NB4 (cell line): ENCODE data around the gene SNRNP70.

Source experiments
- DNase-seq: peaks from one replicate; pipeline ENCODE4 v3.0.0; 2010; ENCODE audit warnings: low read depth
- H3K4me3 ChIP-seq: one replicate; pipeline ENCODE4 v1.5.1; 2011; ENCODE audit warnings: mild to moderate bottlenecking, low read depth, low read length, moderate library complexity
- MYC ChIP-seq: IDR thresholded peaks from 2 replicates; pipeline ENCODE4 v1.6.1; 2011; ENCODE audit warnings: low read depth, low read length
- POLR2A ChIP-seq: IDR thresholded peaks from 2 replicates; pipeline ENCODE4 v1.6.1; 2011; ENCODE audit warnings: mild to moderate bottlenecking; ENCODE audit not compliant: insufficient read length; ENCODE audit errors: extremely low read depth
- TF ChIP-seq, protein P1 (sequence below): IDR thresholded peaks from 2 replicates; pipeline ENCODE4 v1.6.1; 2011; ENCODE audit warnings: low read depth, low read length
- TF ChIP-seq, protein P2 (sequence below): IDR thresholded peaks from one replicate; pipeline ENCODE4 v1.5.1; 2012; ENCODE audit warnings: low read depth, low read length

The SNRNP70 gene

DNA sequence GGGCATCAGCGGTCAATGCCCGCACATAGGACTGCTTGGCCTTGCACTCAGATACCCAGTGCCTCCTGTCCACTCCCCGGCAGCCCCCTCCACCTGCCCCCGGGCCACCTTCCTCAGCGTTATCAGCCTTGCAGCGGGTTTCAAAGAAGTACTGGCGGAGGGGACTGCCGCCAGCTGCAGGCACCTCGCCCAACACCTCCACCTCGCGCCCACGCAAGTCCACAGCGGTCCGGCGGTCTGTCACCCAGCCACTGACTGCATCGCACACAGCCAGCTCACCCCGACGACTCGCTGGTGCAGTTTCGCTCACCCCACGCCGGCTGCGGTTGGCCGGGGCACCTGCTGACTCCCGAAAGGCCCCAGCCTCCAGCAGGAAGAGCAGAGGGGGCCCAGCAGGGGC is 23.8 kb upstream of the SNRNP70 start:
- TF ChIP-seq MYC, result no peak
- TF ChIP-seq, protein P1, sequence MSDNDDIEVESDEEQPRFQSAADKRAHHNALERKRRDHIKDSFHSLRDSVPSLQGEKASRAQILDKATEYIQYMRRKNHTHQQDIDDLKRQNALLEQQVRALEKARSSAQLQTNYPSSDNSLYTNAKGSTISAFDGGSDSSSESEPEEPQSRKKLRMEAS, result no peak
- TF ChIP-seq, protein P2, sequence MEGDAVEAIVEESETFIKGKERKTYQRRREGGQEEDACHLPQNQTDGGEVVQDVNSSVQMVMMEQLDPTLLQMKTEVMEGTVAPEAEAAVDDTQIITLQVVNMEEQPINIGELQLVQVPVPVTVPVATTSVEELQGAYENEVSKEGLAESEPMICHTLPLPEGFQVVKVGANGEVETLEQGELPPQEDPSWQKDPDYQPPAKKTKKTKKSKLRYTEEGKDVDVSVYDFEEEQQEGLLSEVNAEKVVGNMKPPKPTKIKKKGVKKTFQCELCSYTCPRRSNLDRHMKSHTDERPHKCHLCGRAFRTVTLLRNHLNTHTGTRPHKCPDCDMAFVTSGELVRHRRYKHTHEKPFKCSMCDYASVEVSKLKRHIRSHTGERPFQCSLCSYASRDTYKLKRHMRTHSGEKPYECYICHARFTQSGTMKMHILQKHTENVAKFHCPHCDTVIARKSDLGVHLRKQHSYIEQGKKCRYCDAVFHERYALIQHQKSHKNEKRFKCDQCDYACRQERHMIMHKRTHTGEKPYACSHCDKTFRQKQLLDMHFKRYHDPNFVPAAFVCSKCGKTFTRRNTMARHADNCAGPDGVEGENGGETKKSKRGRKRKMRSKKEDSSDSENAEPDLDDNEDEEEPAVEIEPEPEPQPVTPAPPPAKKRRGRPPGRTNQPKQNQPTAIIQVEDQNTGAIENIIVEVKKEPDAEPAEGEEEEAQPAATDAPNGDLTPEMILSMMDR, result no peak
- no peak for TF ChIP-seq POLR2A
- DNase-seq, result no peak
- no peak overlapping the region for H3K4me3 ChIP-seq

DNA sequence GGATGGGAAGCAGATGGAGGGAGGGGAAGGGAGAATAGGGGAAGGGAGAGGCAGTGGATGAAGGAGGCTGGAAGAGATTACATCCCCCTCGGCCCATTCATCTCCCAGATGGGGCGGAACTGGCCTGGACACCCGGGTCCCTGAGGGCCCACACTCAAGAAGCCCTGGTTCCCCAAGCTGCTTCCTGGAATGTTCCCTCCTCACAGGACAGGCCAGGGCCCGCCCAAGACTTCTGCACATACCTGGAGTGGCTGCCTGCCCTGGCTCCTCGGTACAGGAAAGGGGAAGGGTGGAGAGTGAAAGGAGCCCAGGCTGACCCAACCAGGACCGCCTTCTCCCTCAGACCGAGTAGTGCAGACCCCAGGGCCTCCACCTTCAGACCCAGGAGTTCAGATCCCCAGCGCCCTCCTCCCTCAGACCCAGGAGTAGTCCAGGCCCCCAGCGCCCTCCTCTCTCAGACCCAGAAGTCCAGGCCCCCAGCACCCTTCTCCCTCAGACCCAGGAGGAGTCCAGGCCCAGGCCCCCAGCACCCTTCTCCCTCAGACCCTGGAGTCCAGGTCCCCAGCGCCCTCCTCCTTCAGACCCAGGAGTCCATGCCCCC is 21.1 kb upstream of the SNRNP70 start:
- no peak for DNase-seq
- H3K4me3 ChIP-seq, result no peak overlapping the region
- no peak for TF ChIP-seq MYC
- no peak for TF ChIP-seq POLR2A
- TF ChIP-seq, protein P1, result no peak
- TF ChIP-seq, protein P2, result no peak

DNA sequence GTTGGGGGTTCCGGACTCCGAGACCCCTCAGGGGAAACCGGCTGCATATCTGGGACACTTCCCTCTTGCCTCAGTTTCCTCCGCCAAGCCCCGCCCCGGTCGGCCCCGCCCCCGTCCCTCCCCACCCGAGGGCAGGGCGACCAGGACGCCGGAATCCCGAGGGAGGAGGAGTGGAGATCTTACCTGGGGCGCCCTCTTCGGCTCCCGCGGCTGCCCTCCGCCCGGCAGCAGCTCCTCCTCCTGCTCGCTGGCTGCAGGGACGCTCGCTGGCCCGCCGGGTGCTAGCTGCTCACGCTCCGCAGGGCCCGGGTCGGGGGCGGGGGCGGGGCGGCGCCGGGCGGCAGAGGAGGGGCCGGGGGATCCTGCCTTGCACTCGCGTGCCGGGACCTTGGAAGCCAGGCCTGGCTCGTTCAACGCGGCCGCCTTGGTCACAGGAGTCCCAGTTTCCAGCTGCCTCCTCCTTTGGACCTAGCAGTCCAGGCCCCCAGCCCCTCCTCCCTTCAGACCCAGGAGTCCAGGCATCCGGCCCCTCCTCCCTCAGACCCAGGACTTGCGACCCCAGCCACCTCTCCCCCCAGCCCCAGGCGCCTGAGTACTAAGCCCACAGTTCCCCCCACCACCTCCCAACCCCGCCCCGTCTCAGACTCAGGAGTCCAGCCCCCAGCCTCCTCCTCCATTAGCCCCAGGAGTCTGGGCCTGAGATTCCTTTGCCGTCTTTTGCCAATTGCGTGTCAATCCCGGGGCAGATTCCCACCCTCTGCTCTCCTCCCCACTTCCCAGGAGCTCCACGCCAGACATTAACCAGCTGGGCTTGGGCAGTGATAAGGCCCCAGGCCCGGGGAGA is 20.3 kb upstream of the SNRNP70 start, which contains the start of gene NTF4:
Gene NTF4, minus strand, starts transcription at position 51 of the 844 bp plus-strand sequence. CDS start 2,821 bp downstream, outside the sequence.
- TF ChIP-seq, protein P1, result no peak
- TF ChIP-seq MYC (no peak), POLR2A (no peak)
- TF ChIP-seq, protein P2, result no peak
- peak; percentile 26 for DNase-seq
- H3K4me3 ChIP-seq, result no peak within 1 kb of the TSS

DNA sequence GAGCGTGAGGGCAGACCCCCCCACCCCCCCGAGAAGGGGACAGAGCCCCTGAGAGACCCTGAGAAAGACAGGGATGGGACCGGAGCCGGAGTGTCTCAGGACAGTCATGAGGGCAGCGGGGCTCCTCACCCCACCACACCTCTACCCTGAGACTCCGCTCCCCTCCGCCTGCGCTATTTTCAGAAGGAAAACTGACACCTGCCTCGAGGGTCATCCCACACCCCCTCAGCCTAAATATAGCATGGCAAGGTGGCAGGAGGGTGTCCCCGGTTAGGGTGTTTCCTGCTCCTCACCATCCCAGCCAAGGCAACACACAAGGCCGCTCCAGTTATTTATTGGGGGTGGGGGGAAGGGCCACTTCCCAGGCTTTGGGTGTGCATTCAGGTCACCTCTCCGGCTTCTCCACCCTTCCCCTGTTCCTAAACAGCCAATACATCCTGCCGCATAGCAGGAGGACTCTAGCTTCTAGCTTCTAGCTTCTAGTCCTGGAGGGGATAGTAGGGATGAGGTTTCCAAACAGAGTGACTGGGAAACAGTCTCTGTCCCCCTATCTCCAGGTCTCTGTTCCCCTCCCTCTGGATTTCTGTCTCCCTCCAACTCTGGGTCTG is 19.2 kb upstream of the SNRNP70 start:
- no peak for DNase-seq
- H3K4me3 ChIP-seq, result no peak overlapping the region
- TF ChIP-seq, protein P2, result no peak
- TF ChIP-seq, protein P1, result no peak
- no peak for TF ChIP-seq POLR2A
- TF ChIP-seq MYC, result no peak

DNA sequence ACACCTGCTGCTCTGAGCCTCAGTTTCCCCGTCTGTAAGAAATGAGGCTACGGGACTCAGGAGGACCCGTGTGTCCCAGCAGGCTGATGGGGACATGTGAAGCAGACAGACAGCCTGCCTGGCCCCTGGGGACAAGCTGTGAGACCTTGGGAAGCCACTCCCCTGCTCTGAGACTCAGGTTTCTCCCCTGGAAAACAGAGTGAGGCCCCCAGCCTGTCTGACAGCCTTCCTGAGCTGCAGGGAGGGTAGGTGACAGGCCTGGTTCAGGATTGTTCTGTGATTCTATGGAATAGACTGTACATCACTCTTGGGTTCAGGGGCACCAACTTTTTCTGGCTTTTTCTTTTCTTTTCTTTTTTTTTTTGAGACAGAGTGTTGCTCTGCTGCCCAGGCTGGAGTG is 17.7 kb upstream of the SNRNP70 start:
- TF ChIP-seq, protein P2, result no peak
- TF ChIP-seq MYC (no peak), POLR2A (no peak)
- TF ChIP-seq, protein P1, result no peak
- H3K4me3 ChIP-seq, result no peak overlapping the region
- DNase-seq, result no peak
